Loucy (cell line): ENCODE results near the gene CCS.
A peak's percentile ranks its signal among the peaks of the same experiment; 100 is the strongest.

Experiments used
- H2AFZ ChIP-seq: fragments of 200-600 bp; sonication (generic); 2 replicates; pipeline ENCODE4 v1.6.0; 2016; ENCODE audit warnings: antibody characterized with exemption, mild to moderate bottlenecking, low read length, moderate library complexity
- H3F3A ChIP-seq: fragments of 200-600 bp; 2 replicates; pipeline ENCODE4 v1.6.0; 2016; ENCODE audit warnings: antibody characterized with exemption, low read depth, mild to moderate bottlenecking
- H3K27me3 ChIP-seq: fragments of 200-600 bp; sonication (generic); 2 replicates; pipeline ENCODE4 v1.6.1; 2014; ENCODE audit warnings: low read length, mild to moderate bottlenecking; ENCODE audit not compliant: insufficient read depth, poor library complexity, severe bottlenecking
- H3K36me3 ChIP-seq: fragments of 200-600 bp; sonication (generic); 2 replicates; pipeline ENCODE4 v1.6.1; 2016; ENCODE audit warnings: low read length; ENCODE audit not compliant: insufficient read depth
- H3K4me1 ChIP-seq: fragments of 200-600 bp; sonication (generic); 2 replicates; pipeline ENCODE4 v1.5.1; 2014; ENCODE audit warnings: low read length, mild to moderate bottlenecking; ENCODE audit not compliant: insufficient read depth, poor library complexity, severe bottlenecking
- H3K4me2 ChIP-seq: fragments of 200-600 bp; sonication (generic); 2 replicates; pipeline ENCODE4 v1.6.0; 2014; ENCODE audit warnings: antibody characterized with exemption, low read length, low read depth, mild to moderate bottlenecking; ENCODE audit not compliant: poor library complexity, severe bottlenecking
- H3K4me3 ChIP-seq: fragments of 200-600 bp; sonication (generic); 2 replicates; pipeline ENCODE4 v1.5.1; 2014; ENCODE audit warnings: low read length, mild to moderate bottlenecking, mixed read lengths; ENCODE audit not compliant: poor library complexity, severe bottlenecking
- H3K79me2 ChIP-seq: fragments of 200-600 bp; sonication (generic); 2 replicates; pipeline ENCODE4 v1.6.1; 2014; ENCODE audit warnings: low read length; ENCODE audit not compliant: insufficient read depth
- H3K9ac ChIP-seq: fragments of 200-600 bp; sonication (generic); 2 replicates; pipeline ENCODE4 v1.6.0; 2014; ENCODE audit warnings: mild to moderate bottlenecking, low read depth, low read length, moderate library complexity; ENCODE audit not compliant: poor library complexity, severe bottlenecking
- H3K9me2 ChIP-seq: fragments of 200-600 bp; sonication (generic); replicated peaks from 2 replicates; pipeline ENCODE4 v1.6.1; 2016; ENCODE audit warnings: low read depth, low read length, mixed read lengths
- H3K9me3 ChIP-seq: fragments of 200-600 bp; sonication (generic); 2 replicates; pipeline ENCODE4 v1.6.1; 2014; ENCODE audit warnings: mild to moderate bottlenecking, antibody characterized with exemption, low read length, low read depth; ENCODE audit not compliant: insufficient read depth
- H4K20me1 ChIP-seq: fragments of 200-600 bp; sonication (generic); 2 replicates; pipeline ENCODE4 v1.6.0; 2014; ENCODE audit warnings: antibody characterized with exemption, low read length, mild to moderate bottlenecking; ENCODE audit not compliant: insufficient read depth, poor library complexity, severe bottlenecking
- CTCF ChIP-seq: fragments of 200-600 bp; sonication (generic); conservative IDR thresholded peaks from 2 replicates; pipeline ENCODE4 v1.5.1; 2014; ENCODE audit warnings: mild to moderate bottlenecking, antibody characterized with exemption, low read length
- EZH2phosphoT487 ChIP-seq: fragments of 200-600 bp; IDR thresholded peaks from 2 replicates; pipeline ENCODE4 v1.6.1; 2018; ENCODE audit warnings: antibody characterized with exemption, mild to moderate bottlenecking, moderate library complexity, borderline replicate concordance

CCS gene

GRCh38 chr11:66643745-66644437 is 50.9 kb downstream of the CCS start:
- H3K4me2 ChIP-seq: peak overlapping the region; percentile 77
- H3F3A ChIP-seq: no peaks in the 10 kb centered on the region
- peaks cover 86% of the 10 kb centered on the region for H3K36me3 ChIP-seq
- no peaks in the 10 kb centered on the region for H3K9me3 ChIP-seq
- H3K27me3 ChIP-seq: no peaks in the 10 kb centered on the region
- peaks cover 100% of the 10 kb centered on the region for H3K79me2 ChIP-seq
- H3K9ac ChIP-seq: no peak overlapping the region
- TF ChIP-seq EZH2phosphoT487 (no peak), CTCF (no peak)
- H3K4me3 ChIP-seq: peak overlapping the region; percentile 89
- H2AFZ ChIP-seq: no peak overlapping the region
- H3K4me1 ChIP-seq: peaks cover 61% of the 10 kb centered on the region
- H3K9me2 ChIP-seq: no peaks in the 10 kb centered on the region
- H4K20me1 ChIP-seq: peaks cover 99% of the 10 kb centered on the region

GRCh38 chr11:66646828-66647227 is 53.8 kb downstream of the CCS start:
- no peak for TF ChIP-seq EZH2phosphoT487
- TF ChIP-seq CTCF: no peak
- Histone ChIP-seq H3K79me2 (peaks cover 95% of the 10 kb centered on the region), H3F3A (no peaks in the 10 kb centered on the region), H3K9ac (no peak overlapping the region), H3K4me2 (peak overlapping the region; percentile 77), H3K36me3 (peaks cover 85% of the 10 kb centered on the region), H3K27me3 (no peaks in the 10 kb centered on the region), H3K9me2 (no peaks in the 10 kb centered on the region), H3K4me3 (no peak overlapping the region), H4K20me1 (peaks cover 89% of the 10 kb centered on the region), H3K9me3 (no peaks in the 10 kb centered on the region), H3K4me1 (peaks cover 42% of the 10 kb centered on the region), H2AFZ (no peak overlapping the region)

- Histone ChIP-seq H3K4me2 (no peak overlapping the region), H3F3A (no peaks in the 10 kb centered on the region), H2AFZ (no peak overlapping the region), H3K36me3 (peaks cover 60% of the 10 kb centered on the region), H4K20me1 (peaks cover 64% of the 10 kb centered on the region), H3K9me3 (no peaks in the 10 kb centered on the region), H3K79me2 (peaks cover 91% of the 10 kb centered on the region), H3K27me3 (no peaks in the 10 kb centered on the region), H3K9ac (no peak overlapping the region), H3K4me1 (peaks cover 14% of the 10 kb centered on the region), H3K4me3 (no peak overlapping the region), H3K9me2 (no peaks in the 10 kb centered on the region)
- TF ChIP-seq CTCF: no peak
- TF ChIP-seq EZH2phosphoT487: no peak
Observed at GRCh38 chr11:66649903-66650302, 56.9 kb downstream of the CCS start.
